VCaP (cell line): ENCODE measurements around the gene AXIN1.
"Not testable (repeated sequence)": the region's sequence is repeated elsewhere in the genome, so short reads cannot be mapped to it uniquely, and the experiment has no call there.

Source experiments
- H3K27ac ChIP-seq: fragments of 450-650 bp; 2 replicates; pipeline ENCODE4 v1.5.1; 2017
- CTCF ChIP-seq: fragments of 450-650 bp; conservative IDR thresholded peaks from 2 replicates; pipeline ENCODE4 v1.5.1; 2017; ENCODE audit warnings: mild to moderate bottlenecking, moderate library complexity

The AXIN1 gene

GRCh38 chr16:351804-352520 is 561 bp downstream of the AXIN1 start:
- peak overlapping the region; percentile 72 for H3K27ac ChIP-seq
- TF ChIP-seq CTCF: no peak

GRCh38 chr16:350203-350602 is 2.3 kb downstream of the AXIN1 start:
- H3K27ac ChIP-seq: no peak overlapping the region
- TF ChIP-seq CTCF: no peak

- no peak for TF ChIP-seq CTCF
- H3K27ac ChIP-seq: no peak overlapping the region
Observed at GRCh38 chr16:349211-349610, 3.3 kb downstream of the AXIN1 start.

GRCh38 chr16:348495-348894 is 4.0 kb downstream of the AXIN1 start:
- not testable (repeated sequence) for H3K27ac ChIP-seq

GRCh38 chr16:347203-347602 is 5.3 kb downstream of the AXIN1 start:
- H3K27ac ChIP-seq: no peak overlapping the region

GRCh38 chr16:346587-346986 is 5.9 kb downstream of the AXIN1 start:
- TF ChIP-seq CTCF: no peak
- H3K27ac ChIP-seq: no peak overlapping the region

More at GRCh38 chr16:347203-347602, 5.3 kb downstream of the AXIN1 start:
- no peak for TF ChIP-seq CTCF

GRCh38 chr16:345772-346171 is 6.8 kb downstream of the AXIN1 start:
- no peak for TF ChIP-seq CTCF
- no peak overlapping the region for H3K27ac ChIP-seq

GRCh38 chr16:342455-343213 is 9.9 kb downstream of the AXIN1 start:
- H3K27ac ChIP-seq: no peak overlapping the region
- TF ChIP-seq CTCF: no peak

- H3K27ac ChIP-seq: not testable (repeated sequence)
Observed at GRCh38 chr16:341974-342336, 10.6 kb downstream of the AXIN1 start.

- H3K27ac ChIP-seq: not testable (repeated sequence)
Observed at GRCh38 chr16:341095-341973, 11.2 kb downstream of the AXIN1 start.
